Nephron (organoid): Measurements from ENCODE around the gene ANAPC5.

Source experiments
- H3K27ac Mint-ChIP-seq, 3 experiments: 2 replicates each; pipeline ENCODE4 v1.8.0; 2020; ENCODE audit warnings: mixed read lengths in 3 of 3, mild to moderate bottlenecking in 2 of 3, moderate library complexity in 1 of 3
- H3K27me3 Mint-ChIP-seq: 2 replicates; pipeline ENCODE4 v1.8.0; 2021; ENCODE audit warnings: low read depth, mild to moderate bottlenecking, moderate library complexity, mixed read lengths
- H3K36me3 Mint-ChIP-seq: 2 replicates; pipeline ENCODE4 v1.8.0; 2020; ENCODE audit warnings: low read depth, mixed read lengths
- H3K4me1 Mint-ChIP-seq: 2 replicates; pipeline ENCODE4 v1.8.0; 2020; ENCODE audit warnings: mixed read lengths
- H3K4me3 Mint-ChIP-seq, 3 experiments: 2 replicates each; pipeline ENCODE4 v1.8.0; 2020; ENCODE audit warnings: mild to moderate bottlenecking in 3 of 3, mixed read lengths in 3 of 3, moderate library complexity in 2 of 3
- H3K9me3 Mint-ChIP-seq: 2 replicates; pipeline ENCODE4 v1.8.0; 2020; ENCODE audit warnings: mixed read lengths
- TF ChIP-seq, protein P1 (sequence below), 3 experiments: fragments of 200-600 bp; sonication (generic); IDR thresholded peaks; one replicate each; pipeline ENCODE4 v1.5.0; 2021; ENCODE audit warnings: antibody characterized with exemption in 3 of 3; ENCODE audit not compliant: unreplicated experiment in 3 of 3

ANAPC5 gene

DNA sequence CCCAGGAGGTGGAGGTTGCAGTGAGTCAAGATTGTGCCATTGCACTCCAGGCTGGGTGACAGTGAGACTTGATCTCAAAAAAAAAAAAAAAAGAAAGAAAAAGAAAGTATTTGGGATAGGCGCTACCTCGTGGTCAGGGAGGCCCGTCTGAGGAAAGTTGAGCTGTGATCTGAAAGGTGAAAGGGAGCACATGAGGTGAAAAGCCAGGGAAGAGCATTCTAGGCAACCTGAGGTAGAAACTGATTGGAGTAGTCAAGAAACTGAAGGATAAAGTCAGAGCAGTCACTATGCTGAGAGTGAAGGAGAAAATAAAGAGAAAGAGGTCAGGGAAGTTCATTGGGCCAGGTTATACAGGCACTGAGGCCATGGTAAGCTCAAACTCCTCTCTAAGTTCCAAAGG, 7.7 kb downstream of the ANAPC5 start:
- Mint-ChIP-seq H3K27me3 (no peaks in the 10 kb centered on the region), H3K27ac (no peak overlapping the region), H3K4me1 (no peaks in the 10 kb centered on the region)

DNA sequence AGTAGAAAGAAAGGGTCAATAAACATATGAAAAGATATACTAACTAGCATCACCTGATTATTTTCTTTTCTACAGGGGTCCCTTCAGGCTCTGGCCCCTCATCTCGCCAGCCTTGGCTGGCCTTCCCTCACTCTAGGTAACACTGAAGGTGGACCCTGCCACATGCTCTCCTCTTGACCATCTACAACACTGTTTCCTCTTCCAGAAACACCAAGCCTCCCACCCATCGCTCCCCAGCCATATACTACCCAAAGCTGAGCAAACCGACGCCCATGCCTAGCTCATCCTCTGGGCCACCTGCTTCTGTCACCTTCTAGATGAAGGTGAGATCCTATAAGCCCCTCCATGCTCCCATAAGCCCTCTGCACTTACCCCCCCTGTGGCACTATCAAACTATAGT, 14.8 kb downstream of the ANAPC5 start:
- Mint-ChIP-seq H3K9me3 (no peaks in the 10 kb centered on the region), H3K36me3 (peaks cover 45% of the 10 kb centered on the region), H3K27me3 (no peaks in the 10 kb centered on the region), H3K27ac (no peak overlapping the region), H3K4me1 (no peaks in the 10 kb centered on the region), H3K4me3 (no peak overlapping the region)
- TF ChIP-seq, protein P1, sequence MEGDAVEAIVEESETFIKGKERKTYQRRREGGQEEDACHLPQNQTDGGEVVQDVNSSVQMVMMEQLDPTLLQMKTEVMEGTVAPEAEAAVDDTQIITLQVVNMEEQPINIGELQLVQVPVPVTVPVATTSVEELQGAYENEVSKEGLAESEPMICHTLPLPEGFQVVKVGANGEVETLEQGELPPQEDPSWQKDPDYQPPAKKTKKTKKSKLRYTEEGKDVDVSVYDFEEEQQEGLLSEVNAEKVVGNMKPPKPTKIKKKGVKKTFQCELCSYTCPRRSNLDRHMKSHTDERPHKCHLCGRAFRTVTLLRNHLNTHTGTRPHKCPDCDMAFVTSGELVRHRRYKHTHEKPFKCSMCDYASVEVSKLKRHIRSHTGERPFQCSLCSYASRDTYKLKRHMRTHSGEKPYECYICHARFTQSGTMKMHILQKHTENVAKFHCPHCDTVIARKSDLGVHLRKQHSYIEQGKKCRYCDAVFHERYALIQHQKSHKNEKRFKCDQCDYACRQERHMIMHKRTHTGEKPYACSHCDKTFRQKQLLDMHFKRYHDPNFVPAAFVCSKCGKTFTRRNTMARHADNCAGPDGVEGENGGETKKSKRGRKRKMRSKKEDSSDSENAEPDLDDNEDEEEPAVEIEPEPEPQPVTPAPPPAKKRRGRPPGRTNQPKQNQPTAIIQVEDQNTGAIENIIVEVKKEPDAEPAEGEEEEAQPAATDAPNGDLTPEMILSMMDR (IDR thresholded peaks at IDR 0.05; ENCODE audit: unreplicated experiment in 3 of 3): no peak

More for the DNA sequence above, 7.7 kb downstream of the ANAPC5 start:
- TF ChIP-seq, protein P1 (IDR thresholded peaks at IDR 0.05; ENCODE audit: unreplicated experiment in 3 of 3): no peak
- peaks cover 51% of the 10 kb centered on the region for H3K36me3 Mint-ChIP-seq
- no peak overlapping the region for H3K4me3 Mint-ChIP-seq
- H3K9me3 Mint-ChIP-seq: no peaks in the 10 kb centered on the region

DNA sequence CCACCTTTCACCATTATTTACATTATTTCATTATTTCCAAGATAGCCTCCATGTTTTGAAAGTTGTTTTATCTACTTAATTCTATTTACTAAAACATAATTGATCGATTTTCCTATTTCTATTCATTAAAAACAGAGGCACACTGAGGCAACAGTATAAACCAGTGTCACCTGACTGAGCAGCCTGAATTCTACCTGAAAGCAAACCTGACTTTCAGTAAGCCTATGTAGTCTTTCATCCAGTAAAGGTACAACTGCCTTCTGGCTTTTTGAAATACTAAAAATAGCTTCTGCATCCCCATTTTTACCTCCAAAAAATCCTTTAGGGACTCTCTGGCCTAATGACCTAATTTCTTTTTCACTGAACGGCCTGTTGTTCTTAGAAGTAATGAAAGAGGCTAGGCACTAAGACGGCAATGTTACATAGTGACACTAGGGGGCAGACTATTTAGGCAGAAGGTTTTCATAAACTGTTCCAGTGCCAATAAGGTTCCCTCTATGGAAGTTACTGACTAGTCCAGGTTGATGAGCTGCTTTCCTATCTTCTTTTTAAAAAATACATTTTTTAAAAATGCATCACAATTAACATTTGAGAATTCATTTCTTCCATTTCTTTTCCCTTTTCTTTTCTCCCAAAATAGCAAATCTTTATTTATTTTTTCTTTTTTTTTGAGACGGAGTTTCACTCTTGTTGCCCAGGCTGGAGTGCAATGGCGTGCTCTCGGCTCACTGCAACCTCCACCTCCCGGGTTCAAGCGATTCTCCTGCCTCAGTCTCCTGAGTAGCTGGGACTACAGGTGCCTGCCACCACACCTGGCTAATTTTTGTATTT, 17.5 kb downstream of the ANAPC5 start:
- Mint-ChIP-seq H3K27ac (no peak overlapping the region), H3K4me3 (no peak overlapping the region), H3K4me1 (no peaks in the 10 kb centered on the region), H3K36me3 (peaks cover 54% of the 10 kb centered on the region), H3K27me3 (no peaks in the 10 kb centered on the region), H3K9me3 (no peaks in the 10 kb centered on the region)
- TF ChIP-seq, protein P1 (IDR thresholded peaks at IDR 0.05; ENCODE audit: unreplicated experiment in 3 of 3): peak; percentile 84 to 87 (median 84)

DNA sequence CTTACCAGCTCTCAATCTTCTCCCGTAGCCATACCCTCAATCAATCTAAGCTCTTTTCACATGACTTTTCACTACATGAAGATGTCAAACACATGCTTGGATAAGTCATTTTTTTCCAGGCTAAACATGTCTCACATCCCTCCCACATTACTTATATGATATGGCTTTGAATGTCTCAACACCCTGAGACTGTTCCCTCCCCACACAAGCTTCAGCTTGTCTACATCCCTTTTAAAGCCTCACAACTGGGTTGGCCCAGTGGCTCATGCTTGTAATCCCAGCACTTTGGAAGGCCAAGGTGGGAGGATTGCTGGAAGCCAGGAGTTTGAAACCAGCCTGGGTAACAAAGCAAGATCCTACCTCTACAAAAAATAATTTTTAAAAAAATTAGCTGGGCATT, 18.5 kb downstream of the ANAPC5 start:
- H3K4me3 Mint-ChIP-seq: no peak overlapping the region
- no peaks in the 10 kb centered on the region for H3K4me1 Mint-ChIP-seq
- TF ChIP-seq, protein P1 (IDR thresholded peaks at IDR 0.05; ENCODE audit: unreplicated experiment in 3 of 3): no peak
- H3K36me3 Mint-ChIP-seq: peaks cover 59% of the 10 kb centered on the region
- no peaks in the 10 kb centered on the region for H3K9me3 Mint-ChIP-seq
- H3K27me3 Mint-ChIP-seq: no peaks in the 10 kb centered on the region
- no peak overlapping the region for H3K27ac Mint-ChIP-seq

DNA sequence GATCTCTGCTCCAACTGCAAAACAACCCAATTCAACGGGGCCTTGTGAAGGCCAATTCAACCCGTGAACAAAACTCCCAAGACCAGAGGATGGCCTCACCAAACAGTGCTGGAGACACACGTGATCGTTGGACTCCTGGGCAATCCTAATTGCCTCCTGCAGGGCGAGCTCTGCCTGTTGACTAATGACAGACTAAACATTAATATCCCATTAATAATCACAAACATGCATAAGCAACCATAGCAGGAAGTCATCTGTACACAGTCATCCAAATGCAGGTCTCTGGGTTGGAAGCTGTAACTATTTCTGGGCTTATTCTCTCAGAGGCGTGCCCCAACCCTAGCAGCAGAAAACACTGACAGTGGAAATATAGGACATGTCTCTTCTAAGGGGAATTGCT, 21.0 kb downstream of the ANAPC5 start:
- no peak overlapping the region for H3K27ac Mint-ChIP-seq
- peaks cover 73% of the 10 kb centered on the region for H3K36me3 Mint-ChIP-seq
- H3K27me3 Mint-ChIP-seq: no peaks in the 10 kb centered on the region
- TF ChIP-seq, protein P1 (IDR thresholded peaks at IDR 0.05; ENCODE audit: unreplicated experiment in 3 of 3): no peak
- no peaks in the 10 kb centered on the region for H3K9me3 Mint-ChIP-seq
- no peaks in the 10 kb centered on the region for H3K4me1 Mint-ChIP-seq
- H3K4me3 Mint-ChIP-seq: no peak overlapping the region

DNA sequence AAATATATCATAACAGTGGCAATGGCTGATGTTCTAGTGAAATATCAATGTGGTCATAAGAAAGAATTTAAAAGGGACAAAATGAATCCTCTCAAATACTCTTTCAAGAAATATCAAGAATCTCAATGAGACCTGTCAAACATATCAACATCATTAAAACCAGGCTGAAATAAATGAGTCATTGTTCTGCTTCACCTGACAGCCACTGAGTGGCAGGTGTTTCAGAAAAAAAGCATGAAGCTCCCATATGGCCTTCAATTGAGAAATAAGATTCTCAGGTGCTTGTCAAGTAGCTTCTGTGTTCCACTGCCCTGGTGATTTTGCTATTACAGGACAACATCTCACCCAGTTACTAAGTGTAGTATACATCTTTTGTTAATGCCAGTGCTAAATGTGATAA, 21.5 kb downstream of the ANAPC5 start:
- TF ChIP-seq, protein P1 (IDR thresholded peaks at IDR 0.05; ENCODE audit: unreplicated experiment in 3 of 3): no peak
- Mint-ChIP-seq H3K9me3 (no peaks in the 10 kb centered on the region), H3K4me1 (no peaks in the 10 kb centered on the region), H3K27me3 (no peaks in the 10 kb centered on the region), H3K36me3 (peaks cover 77% of the 10 kb centered on the region), H3K4me3 (no peak overlapping the region), H3K27ac (no peak overlapping the region)
